Neural progenitor cell (in vitro differentiated cells): ENCODE data around the gene SDR9C7. TPM values are rescaled to one million over a fixed set of nuclear protein-coding genes. Genes with fewer than 3 reads are reported as not detected.

Source experiments
- DNase-seq: peaks from one replicate; pipeline ENCODE4 v3.0.0-alpha.2; 2016; ENCODE audit warnings: low spot score
- H2AFZ ChIP-seq: fragments of 200-600 bp; sonication (generic); replicated peaks from 2 replicates; pipeline ENCODE4 v1.6.1; 2016; ENCODE audit warnings: antibody characterized with exemption
- H3F3A ChIP-seq: fragments of 200-600 bp; sonication (generic); 2 replicates; pipeline ENCODE4 v1.6.1; 2016; ENCODE audit warnings: antibody characterized with exemption, low read depth
- H3K27ac ChIP-seq: fragments of 200-600 bp; sonication (generic); 2 replicates; pipeline ENCODE4 v1.5.1; 2016; ENCODE audit warnings: mild to moderate bottlenecking
- H3K27me3 ChIP-seq: fragments of 200-600 bp; sonication (generic); 2 replicates; pipeline ENCODE4 v1.6.1; 2016; ENCODE audit warnings: mild to moderate bottlenecking, moderate library complexity
- H3K36me3 ChIP-seq: fragments of 200-600 bp; sonication (generic); 2 replicates; pipeline ENCODE4 v1.5.1; 2016
- H3K4me1 ChIP-seq: fragments of 200-600 bp; sonication (generic); 2 replicates; pipeline ENCODE4 v1.6.1; 2016; ENCODE audit warnings: mixed run types
- H3K4me2 ChIP-seq: fragments of 200-600 bp; sonication (generic); 2 replicates; pipeline ENCODE4 v1.6.1; 2016
- H3K4me3 ChIP-seq: fragments of 200-600 bp; sonication (generic); 2 replicates; pipeline ENCODE4 v1.5.1; 2016
- H3K79me2 ChIP-seq: fragments of 200-600 bp; sonication (generic); 2 replicates; pipeline ENCODE4 v1.6.1; 2016; ENCODE audit warnings: low read depth
- H3K9ac ChIP-seq: fragments of 200-600 bp; sonication (generic); 2 replicates; pipeline ENCODE4 v1.6.1; 2016
- H3K9me3 ChIP-seq: fragments of 200-600 bp; sonication (generic); 2 replicates; pipeline ENCODE4 v1.5.1; 2016; ENCODE audit warnings: low read depth
- H4K20me1 ChIP-seq: fragments of 200-600 bp; sonication (generic); 2 replicates; pipeline ENCODE4 v1.6.1; 2016; ENCODE audit warnings: low read depth
- H3K27ac Mint-ChIP-seq: 3 replicates; pipeline ENCODE4 v1.8.0; 2021; ENCODE audit warnings: mixed read lengths
- H3K27me3 Mint-ChIP-seq: 2 replicates; pipeline ENCODE4 v1.8.0; 2022; ENCODE audit warnings: low read depth, mild to moderate bottlenecking, inconsistent platforms, moderate library complexity, mixed read lengths; ENCODE audit not compliant: insufficient read depth
- H3K36me3 Mint-ChIP-seq: 3 replicates; pipeline ENCODE4 v1.8.0; 2021; ENCODE audit warnings: mixed read lengths
- H3K4me1 Mint-ChIP-seq: 3 replicates; pipeline ENCODE4 v1.8.0; 2021; ENCODE audit warnings: mixed read lengths
- H3K4me3 Mint-ChIP-seq: 3 replicates; pipeline ENCODE4 v1.8.0; 2021; ENCODE audit warnings: mild to moderate bottlenecking, moderate library complexity, mixed read lengths
- H3K9me3 Mint-ChIP-seq: 3 replicates; pipeline ENCODE4 v1.8.0; 2020; ENCODE audit warnings: mixed read lengths
- EZH2 ChIP-seq: fragments of 200-600 bp; sonication (generic); IDR thresholded peaks from 2 replicates; pipeline ENCODE4 v1.6.1; 2017; ENCODE audit warnings: antibody characterized with exemption, mild to moderate bottlenecking, moderate library complexity
- EZH2phosphoT487 ChIP-seq: fragments of 200-600 bp; sonication (generic); IDR thresholded peaks from 2 replicates; pipeline ENCODE4 v1.6.1; 2017; ENCODE audit warnings: antibody characterized with exemption
- total RNA-seq: library from RNA; depleted of rRNA; stranded (reverse); fragments of >200 nt; gene quantifications from 2 replicates; pipeline ENCODE4 v1.2.3, GENCODE V29; 2015; ENCODE audit warnings: low replicate concordance
- TF ChIP-seq, protein P1 (sequence below): fragments of 200-600 bp; sonication (generic); IDR thresholded peaks from 2 replicates; pipeline ENCODE4 v1.5.1; 2017; ENCODE audit warnings: antibody characterized with exemption, mild to moderate bottlenecking

The SDR9C7 gene
- total RNA-seq, 1 donor from 2014 or later, result 0.32 TPM

GRCh38 chr12:56932146-56932545 lies 2.1 kb downstream of the SDR9C7 start:
- H3K4me3 ChIP-seq, result no peak overlapping the region
- H2AFZ ChIP-seq, result peak overlapping the region; percentile 57
- no peaks in the 10 kb centered on the region for H3K79me2 ChIP-seq
- Mint-ChIP-seq H3K4me1 (peaks cover 38% of the 10 kb centered on the region), H3K27ac (peak overlapping the region; percentile 43), H3K9me3 (peaks cover 5% of the 10 kb centered on the region), H3K36me3 (no peaks in the 10 kb centered on the region), H3K27me3 (peaks cover 5% of the 10 kb centered on the region), H3K4me3 (no peak overlapping the region)
- H3K27me3 ChIP-seq, result no peaks in the 10 kb centered on the region
- H3K4me2 ChIP-seq, result peak overlapping the region; percentile 57
- peaks cover 39% of the 10 kb centered on the region for H3K4me1 ChIP-seq
- no peaks in the 10 kb centered on the region for H3K36me3 ChIP-seq
- peak overlapping the region; percentile 19 for H3K27ac ChIP-seq
- no peak overlapping the region for H3K9ac ChIP-seq
- peaks cover 18% of the 10 kb centered on the region for H3F3A ChIP-seq
- no peaks in the 10 kb centered on the region for H4K20me1 ChIP-seq
- TF ChIP-seq, protein P1, sequence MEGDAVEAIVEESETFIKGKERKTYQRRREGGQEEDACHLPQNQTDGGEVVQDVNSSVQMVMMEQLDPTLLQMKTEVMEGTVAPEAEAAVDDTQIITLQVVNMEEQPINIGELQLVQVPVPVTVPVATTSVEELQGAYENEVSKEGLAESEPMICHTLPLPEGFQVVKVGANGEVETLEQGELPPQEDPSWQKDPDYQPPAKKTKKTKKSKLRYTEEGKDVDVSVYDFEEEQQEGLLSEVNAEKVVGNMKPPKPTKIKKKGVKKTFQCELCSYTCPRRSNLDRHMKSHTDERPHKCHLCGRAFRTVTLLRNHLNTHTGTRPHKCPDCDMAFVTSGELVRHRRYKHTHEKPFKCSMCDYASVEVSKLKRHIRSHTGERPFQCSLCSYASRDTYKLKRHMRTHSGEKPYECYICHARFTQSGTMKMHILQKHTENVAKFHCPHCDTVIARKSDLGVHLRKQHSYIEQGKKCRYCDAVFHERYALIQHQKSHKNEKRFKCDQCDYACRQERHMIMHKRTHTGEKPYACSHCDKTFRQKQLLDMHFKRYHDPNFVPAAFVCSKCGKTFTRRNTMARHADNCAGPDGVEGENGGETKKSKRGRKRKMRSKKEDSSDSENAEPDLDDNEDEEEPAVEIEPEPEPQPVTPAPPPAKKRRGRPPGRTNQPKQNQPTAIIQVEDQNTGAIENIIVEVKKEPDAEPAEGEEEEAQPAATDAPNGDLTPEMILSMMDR, result no peak
- no peak for DNase-seq
- H3K9me3 ChIP-seq, result no peaks in the 10 kb centered on the region

DNA sequence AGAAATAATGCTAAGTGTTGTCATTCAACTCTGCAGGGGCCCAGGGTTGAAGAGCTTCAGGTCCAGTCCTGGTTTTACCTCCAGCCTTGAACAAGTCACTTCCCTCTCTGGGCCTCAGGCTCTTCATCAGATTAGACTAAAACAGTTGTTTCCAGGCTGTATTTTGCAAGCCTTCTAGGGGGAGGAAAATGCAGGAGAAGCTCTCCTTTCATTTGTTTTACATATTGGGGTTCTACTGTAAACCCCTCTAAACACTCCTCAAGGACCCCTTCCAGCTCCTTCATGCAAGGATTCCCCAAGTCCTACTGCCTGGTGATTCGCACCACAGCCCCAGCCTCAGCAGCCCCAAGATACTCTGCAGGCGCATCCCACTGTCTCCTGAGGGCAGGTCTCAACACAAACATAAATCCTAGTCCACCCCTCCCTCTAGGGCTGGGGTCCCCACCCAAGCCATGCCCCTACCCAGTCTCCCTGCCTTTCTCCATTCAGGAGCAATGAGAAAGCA lies 2.7 kb downstream of the SDR9C7 start:
- no peaks in the 10 kb centered on the region for H3K27me3 ChIP-seq
- peaks cover 18% of the 10 kb centered on the region for H3F3A ChIP-seq
- H3K9me3 Mint-ChIP-seq, result peaks cover 6% of the 10 kb centered on the region
- no peaks in the 10 kb centered on the region for H4K20me1 ChIP-seq
- peak overlapping the region; percentile 19 for H3K27ac ChIP-seq
- H3K4me1 Mint-ChIP-seq, result peaks cover 36% of the 10 kb centered on the region
- DNase-seq, result peak; percentile 30
- H3K79me2 ChIP-seq, result no peaks in the 10 kb centered on the region
- H3K36me3 Mint-ChIP-seq, result no peaks in the 10 kb centered on the region
- H3K4me3 ChIP-seq, result no peak overlapping the region
- no peak overlapping the region for H3K4me3 Mint-ChIP-seq
- no peaks in the 10 kb centered on the region for H3K9me3 ChIP-seq
- H2AFZ ChIP-seq, result peak overlapping the region; percentile 57
- peaks cover 5% of the 10 kb centered on the region for H3K27me3 Mint-ChIP-seq
- peak overlapping the region; percentile 57 for H3K4me2 ChIP-seq
- no peak for TF ChIP-seq EZH2
- TF ChIP-seq, protein P1, result no peak
- no peak for TF ChIP-seq EZH2phosphoT487
- no peaks in the 10 kb centered on the region for H3K36me3 ChIP-seq
- H3K4me1 ChIP-seq, result peaks cover 39% of the 10 kb centered on the region
- H3K9ac ChIP-seq, result no peak overlapping the region
- no peak overlapping the region for H3K27ac Mint-ChIP-seq

DNA sequence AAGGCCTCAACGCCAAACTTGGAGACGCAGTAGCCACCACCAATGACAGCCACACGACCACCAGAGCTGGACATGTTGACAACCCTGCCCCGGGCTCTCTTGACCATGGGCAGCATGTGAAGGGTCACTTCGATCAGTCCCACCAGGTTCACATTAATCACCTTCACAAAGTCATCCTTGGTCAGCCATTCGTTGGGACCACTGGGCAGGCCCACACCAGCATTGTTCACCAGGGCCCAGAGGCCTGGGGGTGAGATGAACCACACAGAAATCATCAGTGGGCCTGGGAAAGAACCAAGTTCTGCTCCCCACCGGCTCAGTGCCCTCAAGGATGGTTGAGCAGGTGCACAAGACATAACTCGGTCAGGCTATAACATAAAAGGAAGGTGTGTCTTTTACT lies 4.0 kb downstream of the SDR9C7 start:
- H3K9me3 ChIP-seq, result no peaks in the 10 kb centered on the region
- no peaks in the 10 kb centered on the region for H3K36me3 ChIP-seq
- H3K9ac ChIP-seq, result no peak overlapping the region
- H3K27ac ChIP-seq, result no peak overlapping the region
- H3K27ac Mint-ChIP-seq, result peak overlapping the region; percentile 10
- H3K4me1 Mint-ChIP-seq, result peaks cover 36% of the 10 kb centered on the region
- H3K4me3 Mint-ChIP-seq, result no peak overlapping the region
- no peak overlapping the region for H3K4me2 ChIP-seq
- H3K4me3 ChIP-seq, result no peak overlapping the region
- peaks cover 39% of the 10 kb centered on the region for H3K4me1 ChIP-seq
- H3K27me3 Mint-ChIP-seq, result peaks cover 5% of the 10 kb centered on the region
- peaks cover 6% of the 10 kb centered on the region for H3K9me3 Mint-ChIP-seq
- no peak overlapping the region for H2AFZ ChIP-seq
- H3K27me3 ChIP-seq, result no peaks in the 10 kb centered on the region
- H3F3A ChIP-seq, result peaks cover 18% of the 10 kb centered on the region
- no peak for DNase-seq
- H3K36me3 Mint-ChIP-seq, result no peaks in the 10 kb centered on the region
- H4K20me1 ChIP-seq, result no peaks in the 10 kb centered on the region
- TF ChIP-seq EZH2phosphoT487, result no peak
- TF ChIP-seq EZH2, result no peak
- TF ChIP-seq, protein P1, result no peak
- no peaks in the 10 kb centered on the region for H3K79me2 ChIP-seq
